DMS79 treated with DMSO at 0.1 percent for 48 hours (cell line): ENCODE results near the gene NACC2.
"Not testable (repeated sequence)": the region's sequence is repeated elsewhere in the genome, so short reads cannot be mapped to it uniquely, and the experiment has no call there.

ENCODE experiments used
- DNase-seq: peaks from one replicate; lab custom pipeline; 2025; lab: John Stamatoyannopoulos, UW

NACC2 gene

DNA sequence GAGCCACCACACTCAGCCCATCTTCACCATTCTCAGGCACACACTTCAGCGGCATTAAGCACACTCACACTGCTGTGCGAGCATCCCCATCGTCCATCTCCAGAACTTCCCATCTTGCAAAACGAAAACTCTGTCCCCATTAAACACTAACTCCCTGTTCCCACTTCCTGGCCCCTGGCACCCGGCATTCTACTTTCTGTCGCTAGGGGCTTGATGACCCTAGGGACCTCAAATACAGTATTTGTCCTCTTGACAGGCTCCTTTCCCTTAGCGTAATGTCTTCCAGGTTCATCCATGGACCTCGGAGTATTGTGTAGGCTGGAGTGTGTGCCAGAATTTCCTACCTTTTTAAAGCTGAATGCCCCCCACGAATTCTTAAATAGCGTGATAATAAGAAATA lies 119.3 kb downstream of the NACC2 start:
- DNase-seq = no peak

DNA sequence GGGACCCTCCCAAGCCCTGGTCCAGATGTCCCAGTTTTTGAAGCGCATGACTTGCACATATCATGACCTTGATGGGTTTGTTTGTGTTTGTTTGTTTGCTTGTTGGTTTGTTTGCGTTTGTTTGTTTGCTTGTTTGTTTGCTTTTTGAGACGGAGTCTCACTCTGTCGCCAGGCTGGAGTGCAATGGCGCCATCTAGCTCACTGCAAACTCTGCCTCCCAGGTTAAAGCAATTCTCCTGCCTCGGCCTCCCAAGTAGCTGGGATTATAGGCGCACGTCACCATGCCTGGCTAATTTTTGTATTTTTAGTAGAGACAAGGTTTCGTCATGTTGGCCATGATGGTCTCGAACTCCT lies 120.9 kb downstream of the NACC2 start:
- DNase-seq = no peak

DNA sequence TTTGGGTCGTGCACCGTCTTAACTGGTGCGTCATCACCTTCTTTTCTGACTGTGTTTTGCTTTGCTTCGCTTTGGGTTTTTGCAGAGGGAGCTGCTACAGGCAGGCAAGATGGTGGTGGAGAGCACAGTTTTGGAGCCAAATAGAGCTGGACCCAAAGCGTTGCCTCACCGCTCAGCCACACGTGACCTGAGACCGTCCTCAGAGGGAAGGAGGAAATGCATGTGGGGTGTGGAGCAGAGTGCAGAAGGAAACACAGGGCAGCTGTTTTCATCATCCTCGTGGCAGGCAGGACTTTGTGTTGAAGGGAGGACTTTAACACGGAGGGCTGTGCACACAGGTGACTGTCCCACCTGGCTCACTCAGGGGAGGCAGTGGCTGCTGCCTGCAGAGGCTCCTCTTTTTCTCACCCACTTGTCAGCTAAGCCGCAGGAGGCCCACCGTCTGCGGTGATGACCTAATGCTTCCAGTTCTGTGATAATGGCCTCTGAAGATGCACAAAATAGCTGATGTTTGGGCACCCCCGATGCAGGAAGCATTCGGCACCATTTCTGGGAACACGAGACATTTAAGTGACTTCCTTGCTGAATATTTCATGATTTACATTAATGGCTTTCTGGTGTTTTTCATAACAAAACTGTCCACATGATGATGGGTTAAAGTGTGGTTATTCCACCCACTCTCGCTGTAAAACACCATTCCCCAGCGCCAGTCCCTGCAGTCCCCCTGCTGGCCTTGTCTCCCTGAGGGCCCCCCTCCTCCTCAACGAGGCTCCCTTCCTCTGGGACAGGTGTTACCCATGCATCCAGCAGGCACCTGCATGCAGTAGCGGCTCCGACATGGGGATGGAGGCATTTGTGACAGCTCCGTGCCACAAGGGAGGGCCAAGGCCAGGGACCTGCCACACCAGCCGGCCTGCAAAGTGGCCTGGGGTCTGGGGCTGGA lies 121.5 kb downstream of the NACC2 start:
- no peak for DNase-seq

DNA sequence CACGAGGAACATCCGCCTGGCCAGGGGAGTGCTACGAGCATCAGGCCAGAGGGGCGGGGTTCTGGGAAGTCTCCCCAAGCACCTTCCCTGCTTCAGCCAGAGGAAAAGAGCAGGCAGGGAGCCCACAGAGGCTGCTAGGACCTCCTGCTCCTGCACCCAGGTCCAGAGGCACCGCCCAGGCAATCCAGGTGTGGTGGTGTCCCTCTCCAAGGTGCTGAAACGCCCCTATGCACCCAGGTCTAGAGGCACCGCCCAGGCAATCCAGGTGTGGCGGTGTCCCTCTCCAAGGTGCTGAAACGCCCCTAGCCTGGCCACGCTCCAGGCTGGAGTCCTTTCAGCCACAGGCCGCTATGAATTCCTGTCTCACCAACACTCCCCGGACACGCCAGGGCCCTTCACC lies 123.2 kb downstream of the NACC2 start:
- peak; percentile 37 for DNase-seq

DNA sequence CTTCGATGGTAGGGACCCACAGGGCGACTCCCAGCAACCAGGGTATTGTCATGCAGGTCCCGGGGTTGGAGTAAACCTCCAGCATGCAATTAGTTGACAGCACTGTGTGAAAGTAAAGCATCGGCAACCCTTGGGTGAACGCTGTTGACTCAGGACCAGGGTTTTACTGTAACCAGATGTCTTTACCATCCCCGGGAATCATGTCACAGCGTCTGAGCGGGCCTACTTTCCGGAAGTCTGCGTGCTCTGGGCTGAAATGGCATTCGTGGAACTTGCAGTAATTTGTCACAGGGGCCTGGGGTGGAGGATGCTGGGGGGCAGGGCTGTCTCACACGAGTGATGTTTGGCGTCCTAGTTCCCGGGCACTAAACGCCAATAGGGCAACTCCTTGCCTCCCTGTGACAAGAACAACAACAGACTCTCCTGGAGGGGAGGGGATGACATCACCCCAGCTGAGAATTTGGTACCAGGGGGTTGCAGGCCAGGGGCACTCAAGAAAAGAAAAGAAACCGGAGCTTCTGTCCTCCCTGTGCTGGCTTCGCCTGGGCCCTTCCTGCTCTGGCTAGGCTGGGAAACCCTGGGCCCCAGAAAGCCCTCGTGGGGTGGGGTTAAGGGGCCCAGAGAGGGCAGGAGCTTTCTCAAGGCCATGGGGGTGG lies 123.8 kb downstream of the NACC2 start:
- no peak for DNase-seq

DNA sequence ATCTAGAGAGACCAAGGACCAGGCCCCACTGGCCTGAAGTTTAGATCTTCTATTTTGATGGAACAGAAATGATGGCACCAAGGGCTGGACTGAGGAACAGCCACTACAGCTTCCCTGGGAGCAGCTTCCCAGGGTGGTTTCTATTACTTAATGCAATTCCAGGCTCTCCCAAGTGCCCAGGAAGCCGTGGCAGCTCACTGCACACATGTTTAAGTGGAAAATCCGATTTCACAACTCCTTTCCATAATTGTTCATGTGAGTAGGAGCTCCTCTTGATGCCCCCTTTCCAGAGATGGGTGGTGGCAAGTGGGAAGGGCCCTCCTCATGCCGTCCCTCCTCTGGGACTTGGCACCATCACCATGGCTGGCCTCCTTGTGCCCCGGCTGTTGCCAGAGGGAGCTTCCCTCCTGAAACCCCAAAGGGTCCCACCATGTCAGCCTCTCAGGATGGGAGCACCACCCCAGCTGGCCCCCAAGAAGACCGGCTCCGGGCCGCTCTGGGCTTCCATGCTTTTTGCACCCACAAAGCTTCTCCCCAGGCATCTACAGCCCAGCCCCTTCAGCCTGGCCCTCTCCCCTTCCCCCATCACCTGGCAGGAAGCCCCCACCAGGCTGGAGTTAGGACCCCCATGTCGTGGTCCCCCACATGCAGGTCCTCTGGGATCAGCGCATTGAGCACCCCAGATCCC lies 124.8 kb downstream of the NACC2 start:
- DNase-seq = no peak

DNA sequence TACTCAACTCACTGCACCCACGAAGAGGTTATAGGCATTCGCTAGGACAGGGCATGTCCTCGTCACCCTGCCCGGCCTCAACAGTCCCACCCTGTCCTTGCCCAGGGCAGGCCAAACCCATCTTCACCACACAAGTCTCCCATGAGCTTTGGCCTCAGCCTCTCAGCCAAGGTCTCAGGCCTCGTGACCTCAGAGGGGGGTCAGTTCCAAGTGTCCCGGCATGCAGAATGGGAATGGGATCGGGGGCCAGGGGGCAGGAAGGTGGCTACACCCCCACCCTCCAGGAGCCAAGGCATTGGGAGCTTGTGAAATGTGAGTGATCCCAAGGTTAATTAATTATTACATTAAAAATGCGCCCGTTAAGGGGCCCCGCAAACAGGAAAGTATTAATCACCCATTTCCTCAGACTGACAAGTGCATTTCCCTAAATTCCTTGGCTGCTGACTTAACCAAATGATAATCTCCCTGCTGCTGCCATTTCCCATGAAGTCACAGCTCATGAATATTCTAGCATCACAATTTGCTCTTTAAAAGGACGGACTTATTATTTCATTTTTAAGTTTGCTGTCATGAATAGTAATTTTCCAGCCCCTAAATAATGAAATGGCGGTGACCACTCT lies 125.9 kb downstream of the NACC2 start:
- DNase-seq = no peak

DNA sequence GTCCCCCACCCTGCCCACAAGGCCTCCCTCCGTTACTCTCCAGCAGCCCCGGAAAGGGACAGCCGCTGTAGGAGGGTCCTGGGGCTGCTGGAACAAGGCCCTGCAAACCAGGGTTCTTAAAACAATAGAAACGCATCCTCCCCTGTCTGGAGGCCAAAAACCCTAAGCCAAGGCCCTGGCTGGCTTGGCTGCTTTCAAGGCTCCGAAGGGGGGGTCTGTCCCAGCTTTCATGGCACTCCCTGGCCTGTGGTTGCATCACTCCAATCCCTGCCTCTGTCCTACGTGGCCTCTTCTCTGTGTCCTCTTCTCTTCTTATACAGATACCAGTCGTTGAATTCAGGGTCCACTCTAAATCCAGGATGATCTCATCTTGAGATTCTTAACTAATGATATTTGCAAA lies 126.5 kb downstream of the NACC2 start:
- DNase-seq = no peak

DNA sequence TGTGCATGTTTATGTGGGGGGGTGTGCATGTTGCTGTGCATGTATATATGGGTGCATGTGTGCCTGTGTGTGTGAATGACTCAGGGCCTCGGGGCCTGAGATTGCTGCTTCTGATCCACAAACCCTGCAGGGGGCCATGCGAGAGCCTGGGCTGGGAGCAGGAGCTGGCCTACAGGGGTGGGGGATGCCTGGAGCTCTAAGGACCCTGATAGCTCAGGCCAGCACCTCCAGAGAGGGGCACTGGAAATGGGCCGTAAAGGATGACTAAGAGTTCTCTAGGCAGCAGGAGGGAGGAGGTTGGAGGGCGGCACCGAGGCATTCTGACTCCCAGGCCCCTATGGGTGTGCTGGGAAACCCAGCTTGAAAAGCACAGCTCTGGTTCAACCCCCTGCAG lies 127.0 kb downstream of the NACC2 start:
- DNase-seq = no peak

DNA sequence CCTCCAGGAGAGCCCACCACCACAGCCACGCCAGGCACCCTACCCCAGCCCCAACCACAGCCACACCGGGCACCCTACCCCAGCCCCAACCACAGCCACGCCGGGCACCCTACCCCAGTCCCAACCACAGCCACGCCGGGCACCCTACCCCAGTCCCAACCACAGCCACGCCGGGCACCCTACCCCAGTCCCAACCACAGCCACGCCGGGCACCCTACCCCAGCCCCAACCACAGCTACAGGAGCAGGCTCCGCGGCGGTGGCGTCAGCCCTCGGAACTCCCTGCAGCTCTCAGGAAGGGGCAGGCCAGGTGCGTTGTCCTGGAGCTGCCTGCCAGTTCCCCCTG lies 128.2 kb downstream of the NACC2 start:
- DNase-seq = not testable (repeated sequence)

DNA sequence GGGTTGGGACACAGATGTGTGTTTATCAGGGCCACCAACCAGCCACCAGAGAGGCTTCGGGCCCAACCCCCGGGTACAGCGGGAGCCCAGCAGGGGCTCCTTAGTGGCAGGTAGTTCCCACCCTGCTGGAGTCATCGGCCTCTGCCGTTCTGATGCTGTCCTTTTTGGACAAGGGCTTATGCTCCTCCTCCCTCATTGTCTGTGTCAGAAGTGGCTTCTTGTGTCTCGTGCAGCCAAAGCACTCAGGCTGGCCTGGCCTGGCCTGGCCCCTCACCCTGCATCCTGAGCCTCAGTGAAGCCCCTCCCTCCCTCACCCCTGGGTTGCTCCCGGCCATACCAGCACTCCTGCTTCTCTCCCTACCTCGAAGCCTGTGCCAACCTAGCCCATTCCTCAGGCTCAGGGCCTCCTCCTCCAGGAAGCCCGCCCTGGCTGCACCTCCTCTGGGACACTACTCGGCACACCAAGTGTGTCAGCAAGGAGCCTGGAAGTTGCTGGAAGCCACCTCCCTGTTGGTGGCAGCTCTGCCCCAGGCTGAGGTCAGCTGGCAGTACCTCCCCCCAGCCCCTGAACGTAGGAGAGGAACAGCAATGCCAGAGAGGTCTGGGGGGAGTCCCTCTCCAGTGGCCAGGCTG lies 129.8 kb downstream of the NACC2 start:
- no peak for DNase-seq

DNA sequence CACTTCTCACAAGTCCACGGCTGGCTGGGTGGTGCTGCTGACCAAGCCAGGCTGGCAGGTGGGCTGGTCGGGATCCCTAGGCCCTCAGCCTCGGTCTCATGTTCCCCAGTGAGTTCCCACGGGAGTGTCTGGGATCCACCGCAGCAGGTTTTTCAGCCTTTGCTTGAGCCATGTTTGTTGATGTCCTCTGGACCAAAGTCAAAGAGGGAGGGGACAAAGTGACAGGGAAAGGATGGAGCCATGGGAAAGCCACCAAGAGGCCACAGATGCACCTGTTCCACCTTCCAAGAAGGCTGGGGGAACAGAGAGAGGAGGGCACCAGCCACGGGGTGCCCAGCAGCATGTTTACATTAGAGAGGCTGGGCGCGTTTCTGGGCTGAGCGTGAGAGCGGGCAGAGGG lies 131.2 kb downstream of the NACC2 start:
- DNase-seq = no peak

DNA sequence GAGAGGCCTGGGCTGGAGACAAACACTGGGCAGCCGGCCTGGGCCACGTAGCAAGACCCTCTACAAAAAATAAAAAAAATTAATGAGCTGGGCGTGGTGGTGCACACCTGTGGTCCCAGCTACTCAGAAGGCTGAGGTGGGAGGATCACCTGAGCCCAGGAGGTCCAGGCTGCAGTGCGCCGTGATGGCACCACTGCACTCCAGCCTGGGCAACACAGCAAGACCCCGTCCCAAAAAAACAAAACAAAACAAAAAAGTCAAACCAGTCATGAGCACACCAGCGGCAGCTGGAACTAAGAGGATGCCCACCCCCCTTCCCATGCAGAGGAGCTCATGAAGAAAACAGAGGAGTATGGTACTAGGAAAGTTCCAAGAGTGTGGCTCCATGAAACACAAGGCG lies 131.8 kb downstream of the NACC2 start:
- DNase-seq = no peak

DNA sequence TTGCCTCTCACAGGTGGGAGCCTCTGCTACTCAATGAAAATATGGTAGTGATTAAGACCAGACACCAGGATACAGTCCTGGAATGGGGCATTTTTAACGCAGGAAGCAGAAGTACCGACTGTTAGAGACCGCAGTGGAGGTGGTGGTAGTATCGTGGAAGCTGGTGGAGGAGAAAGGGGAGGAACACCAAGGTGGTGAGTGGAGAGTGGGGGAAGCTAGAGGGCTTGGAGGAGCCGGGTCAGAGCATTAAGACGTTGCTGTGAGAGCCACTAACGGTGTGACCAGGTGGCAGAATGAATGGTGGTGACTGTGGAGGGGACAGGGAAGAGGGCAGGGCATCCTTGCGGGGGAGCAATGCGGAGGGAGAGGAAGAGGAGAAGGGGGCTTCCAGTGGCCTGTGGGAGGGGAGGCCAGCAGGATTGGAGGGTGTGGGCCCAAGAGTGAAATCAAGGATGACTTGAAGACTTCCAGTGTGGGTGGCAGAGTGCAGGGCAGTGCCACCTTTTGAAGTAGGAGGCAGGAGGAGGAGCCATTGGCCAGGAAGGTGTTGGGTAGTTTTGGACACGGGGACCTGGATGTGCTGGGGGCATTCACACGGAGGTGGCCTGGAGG lies 132.3 kb downstream of the NACC2 start:
- DNase-seq = no peak

DNA sequence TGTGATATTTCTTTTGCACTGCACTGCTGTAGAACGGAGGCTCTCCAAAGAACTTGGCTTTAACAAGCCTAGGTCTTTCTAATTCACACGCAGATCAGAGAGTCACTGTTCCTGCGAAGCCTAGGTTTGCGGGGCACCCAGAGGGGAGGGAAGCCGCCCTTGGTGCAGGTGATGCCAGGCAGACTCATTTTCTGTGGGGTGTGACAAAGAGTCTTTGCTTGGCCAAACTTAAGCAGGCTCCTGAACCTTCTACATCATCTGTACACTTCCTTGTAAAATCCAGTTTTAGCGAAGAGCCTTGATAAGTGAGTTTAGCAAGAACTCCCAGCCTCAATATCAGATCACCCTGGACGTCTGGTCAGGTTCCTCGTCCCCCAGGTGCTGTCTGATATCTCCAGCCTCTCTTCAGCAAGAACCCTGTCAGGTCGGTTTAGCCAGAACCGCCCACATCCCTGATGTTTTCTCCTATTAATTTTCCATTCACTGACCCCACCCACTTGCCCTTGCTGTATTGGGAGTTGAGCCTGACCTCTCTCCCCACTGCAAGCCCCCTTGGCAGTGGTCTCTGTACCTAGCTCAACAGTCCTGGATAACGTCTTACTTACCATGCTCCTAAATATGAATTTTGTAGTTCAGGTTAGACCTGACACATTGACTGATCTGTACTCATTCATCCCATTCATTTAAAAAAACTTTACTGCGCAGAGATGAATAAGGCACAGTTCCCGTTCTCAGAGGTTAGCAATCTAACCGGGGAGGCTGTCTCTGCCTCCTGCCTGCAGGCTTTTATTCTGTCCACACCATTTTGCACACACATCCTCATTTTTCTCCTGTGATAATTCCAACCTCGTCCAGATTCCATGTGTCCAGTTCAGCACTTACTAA lies 133.0 kb downstream of the NACC2 start:
- DNase-seq = peak; percentile 38

DNA sequence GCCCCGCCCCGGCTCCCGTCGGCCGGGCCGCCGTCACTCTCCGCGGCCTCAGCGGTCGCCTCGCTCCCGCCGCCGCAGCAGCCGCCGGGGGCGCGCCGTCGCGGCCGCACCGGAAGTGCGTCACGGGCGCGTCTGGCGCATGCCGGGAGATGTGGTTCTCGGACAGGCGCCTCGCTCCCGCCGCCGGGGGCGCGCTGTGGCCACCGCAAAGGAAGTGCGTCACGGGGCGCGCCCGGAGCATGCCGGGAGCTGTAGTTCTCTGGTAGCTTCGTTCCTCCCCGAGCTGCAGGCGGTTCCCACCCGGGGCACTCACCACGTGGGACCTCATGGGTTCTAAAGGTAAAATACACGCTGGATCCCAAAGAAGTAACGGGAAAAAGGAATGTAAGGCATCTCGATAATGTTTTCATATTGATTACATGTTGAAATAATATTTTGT lies 133.8 kb downstream of the NACC2 start, which contains the start of gene UBAC1:
UBAC1 (minus strand) TSS at position 97 of the 439 bp plus-strand sequence. CDS start 211 bp downstream, outside the sequence.
- DNase-seq = peak; percentile 88

DNA sequence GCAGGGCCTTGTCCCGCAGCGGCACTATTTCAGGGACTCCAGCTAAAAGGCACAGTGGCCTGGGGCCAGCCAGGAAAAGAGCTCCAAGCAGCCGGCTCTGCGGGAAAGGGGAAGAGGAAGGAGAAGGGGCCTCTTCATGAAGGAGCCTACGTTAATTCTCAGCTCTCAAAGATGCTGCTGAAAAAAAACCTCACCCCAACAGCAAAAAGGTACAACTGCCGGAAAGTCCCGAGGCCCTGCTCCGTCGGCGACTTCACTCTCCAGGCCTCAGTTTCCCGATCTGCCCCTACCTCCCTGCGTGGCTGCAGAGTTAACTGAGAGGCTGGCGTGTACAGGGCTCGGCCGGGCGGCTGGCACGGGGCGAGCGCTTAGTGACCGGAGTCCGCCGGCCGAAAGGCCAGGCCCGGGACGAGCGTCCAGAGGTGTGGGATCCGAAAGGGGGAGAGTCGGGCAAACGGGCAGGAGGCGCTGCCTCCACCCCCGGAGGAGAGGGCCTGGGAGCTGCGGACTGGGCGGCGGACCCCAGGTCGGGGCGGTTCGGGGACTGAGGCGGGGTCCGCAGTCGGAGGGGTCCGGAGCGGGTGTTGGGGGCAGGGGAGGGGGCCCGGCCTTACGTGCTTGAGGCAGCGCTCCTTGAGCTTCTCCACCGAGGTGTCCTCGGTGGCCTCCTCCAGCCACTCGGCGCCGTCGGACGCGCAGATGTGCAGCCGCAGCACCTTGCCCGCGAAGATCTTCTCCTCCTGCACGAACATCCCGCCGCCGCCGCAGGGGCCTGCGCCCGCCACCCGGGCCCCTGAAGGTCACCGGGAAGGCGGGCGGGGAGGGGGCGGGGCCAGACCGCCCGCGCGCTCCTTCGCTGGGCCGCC lies 134.4 kb downstream of the NACC2 start:
- DNase-seq = no peak

DNA sequence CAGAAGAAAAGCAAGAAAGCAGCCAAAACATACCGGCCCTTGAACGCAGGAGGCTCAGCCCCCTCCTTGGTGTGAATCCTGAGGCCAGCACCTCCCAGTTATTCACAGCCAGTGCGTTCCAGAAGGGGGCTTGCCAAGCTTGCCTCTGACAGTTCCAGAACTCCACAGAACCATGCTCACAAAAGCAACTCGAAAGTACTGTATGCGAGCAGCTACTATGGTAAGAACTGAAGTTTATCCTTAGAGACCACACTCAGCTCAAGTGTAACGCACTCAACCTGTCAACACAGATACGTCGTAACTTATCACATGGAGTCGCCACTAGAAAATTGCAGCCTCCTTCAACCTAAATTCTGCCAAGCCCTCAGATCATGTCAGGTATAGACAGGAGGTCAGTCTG lies 135.3 kb downstream of the NACC2 start:
- DNase-seq = peak; percentile 14

DNA sequence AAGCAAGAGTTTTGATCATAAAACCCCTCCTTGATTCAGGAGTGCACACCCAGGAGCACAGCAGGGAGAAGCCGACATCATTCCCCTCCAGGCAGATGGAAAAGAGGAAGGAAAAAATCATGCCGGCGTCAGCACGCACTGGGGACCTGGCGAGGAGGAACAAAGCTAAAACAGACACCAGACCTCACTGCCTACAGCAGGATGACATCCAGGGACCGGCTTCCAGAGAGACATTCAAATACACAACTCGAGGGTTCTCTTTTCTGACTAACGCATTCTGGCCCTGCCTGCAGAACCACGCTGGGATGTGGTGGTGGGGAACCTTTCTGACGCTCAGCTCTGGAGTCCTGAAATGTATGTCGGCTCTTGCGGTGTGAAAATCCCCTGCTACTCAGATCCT lies 136.6 kb downstream of the NACC2 start:
- DNase-seq = no peak

DNA sequence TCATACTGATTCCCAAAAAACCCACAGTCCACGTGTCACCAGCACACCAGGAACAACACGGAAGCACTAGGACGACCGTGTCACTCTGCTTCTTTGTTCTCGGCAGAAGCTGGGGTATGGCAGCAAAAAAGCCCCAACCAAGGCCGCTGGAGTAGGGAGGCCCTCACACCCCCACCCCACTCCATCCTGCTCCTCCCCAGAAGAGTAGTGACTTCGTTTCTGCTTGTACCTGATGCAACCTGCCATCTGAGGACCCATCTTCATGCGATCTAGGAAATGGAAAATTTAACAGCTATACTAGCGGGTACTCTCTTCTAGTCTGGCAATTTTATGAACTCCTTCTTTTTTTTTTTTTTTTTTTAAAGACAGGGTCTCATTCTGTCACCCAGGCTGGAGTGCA lies 137.7 kb downstream of the NACC2 start:
- DNase-seq = no peak
